Naive thymus-derived CD4-positive, alpha-beta T cell (primary cell): Measurements from ENCODE around the gene CCDC148. TPM values are rescaled to one million over a fixed set of nuclear protein-coding genes. Genes with fewer than 3 reads are reported as not detected.
"Not testable (repeated sequence)": the region's sequence is repeated elsewhere in the genome, so short reads cannot be mapped to it uniquely, and the experiment has no call there.

Experiments used
- ATAC-seq: fragments of 150-1000 bp; cut with Tn5 transposase; 2 replicates; pipeline ENCODE4 v1.10.0; 2021; ENCODE audit warnings: mild to moderate bottlenecking, moderate library complexity
- CTCF ChIA-PET: fragments of 350-600 bp; sonication (Branson Sonifier 250); formaldehyde crosslinking; loops from one replicate; lab custom pipeline; 2021; ENCODE audit warnings: antibody characterized with exemption; lab: Charles Lee
- POLR2A ChIA-PET: fragments of 350-600 bp; sonication (Branson Sonifier 250); formaldehyde crosslinking; loops from one replicate; lab custom pipeline; 2021; ENCODE audit warnings: antibody characterized with exemption, inconsistent platforms; lab: Charles Lee
- DNase-seq, 9 donors: peaks; one replicate each; pipeline versions ENCODE4 v3.0.0 to v3.0.0-alpha.2; 2020 to 2022; ENCODE audit warnings: mixed read lengths in 1 of 9
- H3K27ac ChIP-seq: one replicate; pipeline ENCODE4 v1.7.0; 2013; ENCODE audit warnings: mild to moderate bottlenecking, low read depth, low read length, moderate library complexity
- H3K27me3 ChIP-seq, 2 donors: one replicate each; pipeline ENCODE4 v1.7.0; 2013; ENCODE audit warnings: low read length in 2 of 2, mild to moderate bottlenecking in 2 of 2, moderate library complexity in 2 of 2; ENCODE audit not compliant: control insufficient read depth in 2 of 2, insufficient read depth in 2 of 2
- H3K36me3 ChIP-seq, 3 experiments: 1 replicate in 2 of 3; 2 replicates in 1 of 3; pipeline ENCODE4 v1.7.0; 2013; ENCODE audit warnings: low read length in 3 of 3, mild to moderate bottlenecking in 3 of 3, moderate library complexity in 1 of 3; ENCODE audit not compliant: insufficient read depth in 3 of 3, control insufficient read depth in 2 of 3
- H3K4me1 ChIP-seq, 2 donors: one replicate each; pipeline ENCODE4 v1.7.0; 2013; ENCODE audit warnings: low read length in 2 of 2, mild to moderate bottlenecking in 2 of 2, moderate library complexity in 1 of 2; ENCODE audit not compliant: control insufficient read depth in 2 of 2, insufficient read depth in 2 of 2
- H3K4me3 ChIP-seq: 2 replicates; pipeline ENCODE4 v1.7.0; 2013; ENCODE audit warnings: mild to moderate bottlenecking, low read length
- H3K9me3 ChIP-seq, 3 experiments: 1 replicate in 2 of 3; 2 replicates in 1 of 3; pipeline ENCODE4 v1.7.0; 2013; ENCODE audit warnings: low read length in 3 of 3; ENCODE audit not compliant: control insufficient read depth in 2 of 3
- H3K27ac Mint-ChIP-seq, 9 donors: one replicate each; pipeline ENCODE4 v1.8.0; 2020 to 2022; ENCODE audit warnings: mixed read lengths in 9 of 9, mild to moderate bottlenecking in 8 of 9, moderate library complexity in 5 of 9, inconsistent platforms in 2 of 9
- H3K27me3 Mint-ChIP-seq, 5 donors: one replicate each; pipeline ENCODE4 v1.8.0; 2021 to 2022; ENCODE audit warnings: mixed read lengths in 5 of 5, mild to moderate bottlenecking in 1 of 5
- H3K36me3 Mint-ChIP-seq, 5 donors: one replicate each; pipeline ENCODE4 v1.8.0; 2020 to 2022; ENCODE audit warnings: mixed read lengths in 5 of 5, mild to moderate bottlenecking in 3 of 5, inconsistent platforms in 1 of 5
- H3K4me1 Mint-ChIP-seq, 7 donors: one replicate each; pipeline ENCODE4 v1.8.0; 2020 to 2022; ENCODE audit warnings: mixed read lengths in 7 of 7, mild to moderate bottlenecking in 3 of 7, inconsistent platforms in 1 of 7
- H3K4me3 Mint-ChIP-seq, 10 donors: one replicate each; pipeline ENCODE4 v1.8.0; 2020 to 2022; ENCODE audit warnings: mild to moderate bottlenecking in 10 of 10, mixed read lengths in 10 of 10, moderate library complexity in 6 of 10, inconsistent platforms in 2 of 10
- H3K9me3 Mint-ChIP-seq, 11 donors: one replicate each; pipeline ENCODE4 v1.8.0; 2020 to 2022; ENCODE audit warnings: mixed read lengths in 11 of 11, mild to moderate bottlenecking in 4 of 11, inconsistent platforms in 1 of 11, moderate library complexity in 1 of 11
- intact Hi-C, 2 donors: fragments of 100-400 bp; cut with micrococcal nuclease; formaldehyde crosslinking; loops; one replicate each; pipeline ENCODE4 v1.15.1; 2023
- polyA plus RNA-seq, 2 donors: library from polyadenylated mRNA; unstranded; fragments of 300-500 nt; fragmentation: Illumina TruSeq; gene quantifications; one replicate each; pipeline ENCODE4 v1.2.3, GENCODE V29; 2021
- total RNA-seq, 6 experiments: library from RNA in 5 of 6; stranded (reverse) in 5 of 6; gene quantifications; 1 replicate in 5 of 6; 2 replicates in 1 of 6; pipeline ENCODE4 v1.2.3 and lab custom pipeline; 2021 to 2026

The CCDC148 gene
- total and polyA plus RNA-seq, 7 experiments from 2014 or later, result 0.14 to 0.54 TPM; not detected in 5

GRCh38 chr2:158319269-158319668, 137.3 kb downstream of the CCDC148 start:
- Histone ChIP-seq H3K4me1 (no peaks in the 10 kb centered on the region), H3K4me3 (no peak overlapping the region), H3K27me3 (no peaks in the 10 kb centered on the region), H3K9me3 (no peaks in the 10 kb centered on the region), H3K36me3 (no peaks in the 10 kb centered on the region), H3K27ac (no peak overlapping the region)
- Mint-ChIP-seq H3K36me3 (no peaks in the 10 kb centered on the region), H3K4me1 (peaks cover 0 to 13% (median 0%) of the 10 kb centered on the region in 7 donors), H3K9me3 (no peaks in the 10 kb centered on the region), H3K27ac (no peak overlapping the region), H3K4me3 (no peak overlapping the region), H3K27me3 (peaks cover 0 to 13% (median 5%) of the 10 kb centered on the region in 5 donors)
- ChIA-PET CTCF (interaction anchor here (0.5 kb wide), 1 partner anchor 840 kb away, joined by 5 read pairs; no protein-coding TSS in a partner anchor), POLR2A (no interaction called here)
- intact Hi-C loops, result no loop called here
- no peak for DNase-seq
- ATAC-seq, result no peak

DNA sequence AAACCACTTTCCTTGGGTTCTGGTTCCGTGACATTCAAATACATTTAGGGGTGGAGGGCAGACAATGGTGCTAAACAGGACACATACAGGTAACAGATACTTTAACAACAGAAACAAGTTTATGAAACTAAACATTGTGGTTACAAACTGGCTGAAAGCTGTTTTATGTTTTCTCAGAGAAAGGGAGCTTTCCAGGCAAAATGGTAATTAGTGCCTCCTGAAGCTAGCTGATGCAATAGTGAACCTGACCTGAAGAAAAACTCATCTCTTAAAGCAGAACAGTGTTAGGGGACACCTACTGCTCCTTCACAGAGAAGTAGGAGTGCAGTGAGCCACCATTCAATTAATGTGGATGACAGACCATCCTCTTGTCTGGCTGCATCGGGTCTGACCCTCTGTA, 138.9 kb downstream of the CCDC148 start:
- CTCF ChIA-PET, result no interaction called here
- no peak overlapping the region for H3K4me3 ChIP-seq
- intact Hi-C loops, result no loop called here
- DNase-seq (no peak), ATAC-seq (no peak)
- no peaks in the 10 kb centered on the region for H3K36me3 ChIP-seq
- POLR2A ChIA-PET, result no interaction called here
- Mint-ChIP-seq H3K4me3 (no peak overlapping the region), H3K27me3 (peaks cover 5 to 13% (median 7%) of the 10 kb centered on the region in 5 donors), H3K36me3 (no peaks in the 10 kb centered on the region), H3K9me3 (no peaks in the 10 kb centered on the region), H3K27ac (no peak overlapping the region), H3K4me1 (peaks cover 0 to 13% (median 0%) of the 10 kb centered on the region in 7 donors)
- H3K27ac ChIP-seq, result no peak overlapping the region
- H3K27me3 ChIP-seq, result no peaks in the 10 kb centered on the region
- no peaks in the 10 kb centered on the region for H3K4me1 ChIP-seq
- no peaks in the 10 kb centered on the region for H3K9me3 ChIP-seq

GRCh38 chr2:158315803-158316414, 140.6 kb downstream of the CCDC148 start:
- DNase-seq (no peak), ATAC-seq (no peak)
- peaks cover 0 to 13% (median 0%) of the 10 kb centered on the region in 7 donors for H3K4me1 Mint-ChIP-seq
- no peak overlapping the region for H3K4me3 Mint-ChIP-seq
- Histone ChIP-seq H3K27ac (no peak overlapping the region), H3K4me1 (no peaks in the 10 kb centered on the region), H3K4me3 (no peak overlapping the region), H3K9me3 (no peaks in the 10 kb centered on the region), H3K36me3 (no peaks in the 10 kb centered on the region), H3K27me3 (no peaks in the 10 kb centered on the region)
- ChIA-PET CTCF (no interaction called here), POLR2A (no interaction called here)
- H3K9me3 Mint-ChIP-seq, result peaks cover 0 to 3% (median 0%) of the 10 kb centered on the region in 11 donors
- H3K27me3 Mint-ChIP-seq, result peaks cover 5 to 16% (median 11%) of the 10 kb centered on the region in 5 donors
- no peaks in the 10 kb centered on the region for H3K36me3 Mint-ChIP-seq
- intact Hi-C loops, result no loop called here
- H3K27ac Mint-ChIP-seq, result no peak overlapping the region

GRCh38 chr2:158315000-158315399, 141.6 kb downstream of the CCDC148 start:
- intact Hi-C loops, result no loop called here
- CTCF ChIA-PET, result no interaction called here
- Mint-ChIP-seq H3K36me3 (no peaks in the 10 kb centered on the region), H3K4me3 (no peak overlapping the region), H3K27ac (no peak overlapping the region), H3K27me3 (peaks cover 5 to 19% (median 11%) of the 10 kb centered on the region in 5 donors), H3K4me1 (peaks cover 0 to 13% (median 0%) of the 10 kb centered on the region in 7 donors), H3K9me3 (peaks cover 0 to 3% (median 0%) of the 10 kb centered on the region in 11 donors)
- DNase-seq, result no peak
- Histone ChIP-seq H3K27me3 (no peaks in the 10 kb centered on the region), H3K9me3 (no peaks in the 10 kb centered on the region), H3K27ac (no peak overlapping the region), H3K36me3 (no peaks in the 10 kb centered on the region), H3K4me3 (no peak overlapping the region), H3K4me1 (no peaks in the 10 kb centered on the region)
- no peak for ATAC-seq
- POLR2A ChIA-PET, result no interaction called here

- no peaks in the 10 kb centered on the region for H3K4me1 ChIP-seq
- no peaks in the 10 kb centered on the region for H3K9me3 ChIP-seq
- Mint-ChIP-seq H3K27me3 (peaks cover 5 to 21% (median 11%) of the 10 kb centered on the region in 5 donors), H3K4me3 (no peak overlapping the region), H3K36me3 (no peaks in the 10 kb centered on the region), H3K9me3 (peaks cover 0 to 3% (median 0%) of the 10 kb centered on the region in 11 donors), H3K27ac (no peak overlapping the region), H3K4me1 (peaks cover 0 to 13% (median 0%) of the 10 kb centered on the region in 7 donors)
- no peak overlapping the region for H3K4me3 ChIP-seq
- no peaks in the 10 kb centered on the region for H3K36me3 ChIP-seq
- no peaks in the 10 kb centered on the region for H3K27me3 ChIP-seq
- ChIA-PET CTCF (no interaction called here), POLR2A (no interaction called here)
- no peak for ATAC-seq
- H3K27ac ChIP-seq, result no peak overlapping the region
- no peak for DNase-seq
- intact Hi-C loops, result no loop called here
Observed at GRCh38 chr2:158313734-158314133, 142.8 kb downstream of the CCDC148 start.

- Mint-ChIP-seq H3K9me3 (peaks cover 0 to 3% (median 0%) of the 10 kb centered on the region in 11 donors), H3K4me1 (peaks cover 0 to 12% (median 0%) of the 10 kb centered on the region in 7 donors), H3K4me3 (no peak overlapping the region), H3K27ac (no peak overlapping the region), H3K36me3 (no peaks in the 10 kb centered on the region), H3K27me3 (peaks cover 5 to 25% (median 13%) of the 10 kb centered on the region in 5 donors)
- no peak for DNase-seq
- POLR2A ChIA-PET, result no interaction called here
- Histone ChIP-seq H3K36me3 (no peaks in the 10 kb centered on the region), H3K27me3 (no peaks in the 10 kb centered on the region), H3K27ac (no peak overlapping the region), H3K4me1 (no peaks in the 10 kb centered on the region), H3K9me3 (no peaks in the 10 kb centered on the region), H3K4me3 (no peak overlapping the region)
- CTCF ChIA-PET, result no interaction called here
- no peak for ATAC-seq
- intact Hi-C loops, result no loop called here
Observed at GRCh38 chr2:158312981-158313380, 143.6 kb downstream of the CCDC148 start.

GRCh38 chr2:158310407-158310806, 146.1 kb downstream of the CCDC148 start:
- H3K4me3 ChIP-seq, POLR2A ChIA-PET, H3K27ac Mint-ChIP-seq, H3K27me3 ChIP-seq, H3K9me3 ChIP-seq, H3K9me3 Mint-ChIP-seq, H3K36me3 Mint-ChIP-seq, H3K36me3 ChIP-seq, H3K4me1 ChIP-seq, CTCF ChIA-PET, ATAC-seq, H3K4me3 Mint-ChIP-seq, intact Hi-C loops, DNase-seq, H3K4me1 Mint-ChIP-seq, H3K27ac ChIP-seq: not testable (repeated sequence)
- peaks cover 7 to 30% (median 9%) of the 10 kb centered on the region in 5 donors for H3K27me3 Mint-ChIP-seq
